ELR (cell line): Measurements from ENCODE around the gene UFSP2.

Source experiments
- DNase-seq: peaks from one replicate; pipeline ENCODE4 v3.0.0-alpha.2; 2015; ENCODE audit warnings: low read depth

Gene UFSP2

DNA sequence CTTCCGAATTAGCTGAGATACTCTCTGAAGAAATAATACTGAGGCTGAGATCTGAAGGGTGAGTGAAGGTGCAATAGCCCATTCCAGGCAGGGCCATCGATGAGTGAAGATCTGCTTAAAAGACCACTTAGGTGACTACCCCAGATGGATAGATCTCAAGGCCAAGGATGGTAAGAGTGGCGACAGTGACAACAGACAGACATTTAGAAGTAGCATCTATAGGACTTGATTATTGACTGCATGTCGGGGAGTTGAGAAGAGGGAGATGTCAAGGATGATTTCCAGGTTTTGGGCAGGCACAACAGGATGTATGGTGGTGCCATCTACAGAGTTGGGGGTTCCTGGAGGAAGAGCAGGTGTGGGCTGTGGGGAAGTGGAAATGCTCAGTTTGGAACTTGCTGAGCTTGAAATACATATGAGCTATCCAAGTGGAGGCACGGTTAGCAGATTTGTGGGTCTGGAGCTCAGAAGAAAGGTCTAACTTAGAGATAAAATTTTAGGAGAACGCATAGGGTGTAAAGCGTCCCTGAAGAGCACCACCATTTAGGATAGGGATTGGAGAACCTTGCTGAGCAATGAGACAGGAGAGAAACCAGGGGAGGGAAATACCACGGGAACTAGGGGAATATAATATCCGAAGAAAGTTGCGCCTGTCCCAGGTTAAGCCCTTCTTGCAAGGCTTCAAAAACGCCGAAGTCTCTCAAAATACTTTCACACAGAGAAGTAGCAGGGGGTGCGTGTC, 688 bp downstream of the UFSP2 start:
- no peak for DNase-seq

- no peak for DNase-seq
Observed at GRCh38 chr4:185421366-185422124, 4.2 kb downstream of the UFSP2 start.

DNA sequence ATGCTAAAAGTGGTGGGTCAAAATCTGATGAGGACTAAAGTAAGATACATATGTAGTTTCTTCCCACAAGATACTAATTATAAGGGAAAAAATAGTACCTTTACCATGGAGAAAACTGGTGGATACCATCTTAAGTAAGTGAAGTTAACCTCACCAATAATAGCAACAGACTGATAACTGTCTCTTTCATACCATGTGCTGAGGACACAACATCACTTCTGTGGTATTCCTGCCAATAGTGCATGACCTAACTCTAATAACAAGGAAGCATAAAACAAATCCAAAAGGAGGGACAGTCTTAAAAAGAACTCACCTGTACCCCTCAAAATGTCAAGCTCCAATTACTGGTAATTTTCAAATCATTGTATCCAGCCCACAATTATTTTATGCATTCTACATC, 8.8 kb downstream of the UFSP2 start:
- no peak for DNase-seq

GRCh38 chr4:185412412-185412811, 13.4 kb downstream of the UFSP2 start:
- DNase-seq, result peak; percentile 29

GRCh38 chr4:185411849-185412248, 13.9 kb downstream of the UFSP2 start:
- DNase-seq, result no peak

DNA sequence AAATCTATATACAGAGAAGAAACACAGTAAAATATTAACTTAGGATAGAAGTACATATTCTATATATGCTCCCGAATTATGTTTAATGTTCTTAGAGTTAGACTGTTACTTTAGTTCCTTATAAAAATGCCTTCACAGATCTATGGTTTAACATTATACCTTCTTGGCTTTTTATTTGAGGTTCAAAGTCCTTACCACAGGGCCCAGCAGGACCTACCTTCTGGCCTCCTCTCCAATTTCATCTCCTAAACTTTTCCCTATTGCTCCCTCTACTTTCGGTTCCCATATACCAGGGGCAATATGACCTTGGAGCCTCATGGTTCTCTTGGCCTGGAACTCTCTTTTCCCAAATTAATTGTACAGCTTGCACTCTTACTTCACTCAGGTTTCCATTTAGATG, 17.3 kb downstream of the UFSP2 start:
- DNase-seq, result no peak

GRCh38 chr4:185405296-185405999, 20.3 kb downstream of the UFSP2 start:
- DNase-seq, result no peak

DNA sequence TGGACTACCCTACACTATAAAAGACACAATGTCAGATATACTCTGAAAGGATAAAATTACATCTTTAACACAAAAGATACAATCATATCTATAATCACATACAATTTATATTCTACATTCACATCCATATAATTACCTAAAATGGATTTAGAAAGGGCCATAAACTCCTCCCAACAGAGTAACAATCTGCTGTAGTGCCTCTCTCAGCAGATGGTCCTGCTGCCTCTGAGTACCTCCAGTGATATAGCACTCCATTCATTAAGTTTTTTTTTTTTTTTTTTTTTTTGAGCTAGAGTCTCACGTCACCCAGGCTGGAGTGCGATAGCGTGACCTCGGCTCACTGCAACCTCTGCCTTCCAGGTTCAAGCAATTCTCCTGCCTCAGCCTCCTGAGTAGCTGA, 21.7 kb downstream of the UFSP2 start:
- no peak for DNase-seq

GRCh38 chr4:185399466-185399865, 26.3 kb downstream of the UFSP2 start:
- DNase-seq, result no peak

- DNase-seq, result no peak
Observed at GRCh38 chr4:185398618-185399017, 27.1 kb downstream of the UFSP2 start.

DNA sequence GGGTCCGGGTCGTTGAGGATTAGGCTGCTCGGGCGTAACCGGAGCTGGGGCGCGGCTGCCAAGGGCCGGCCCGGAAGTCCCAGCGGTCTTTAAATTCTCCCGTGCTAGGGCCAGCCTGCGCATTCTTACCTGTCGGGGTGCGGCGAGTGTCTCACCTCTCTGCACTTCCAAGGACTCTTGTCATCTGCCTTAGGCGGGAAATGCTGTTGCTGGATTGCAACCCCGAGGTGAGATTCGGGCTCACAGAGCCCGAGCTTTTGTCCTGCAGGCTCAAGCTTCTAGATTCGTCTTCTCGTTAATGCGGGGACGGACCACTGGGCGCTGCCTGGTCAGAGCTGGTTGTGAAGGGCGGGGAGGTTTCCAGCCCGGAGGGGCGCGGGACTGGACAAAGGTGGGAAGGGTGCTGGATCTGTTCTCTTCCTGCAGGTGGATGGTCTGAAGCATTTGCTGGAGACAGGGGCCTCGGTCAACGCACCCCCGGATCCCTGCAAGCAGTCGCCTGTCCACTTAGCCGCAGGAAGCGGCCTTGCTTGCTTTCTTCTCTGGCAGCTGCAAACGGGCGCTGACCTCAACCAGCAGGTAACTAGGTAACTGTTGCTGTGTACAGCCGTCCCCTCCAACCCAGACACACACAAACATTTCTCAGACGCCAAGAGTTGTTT, 28.9 kb downstream of the UFSP2 start, which contains the start of gene ANKRD37:
TSS of gene ANKRD37 (plus strand) at position 118 of the 662 bp plus-strand sequence. CDS start at position 201, 83 bp downstream.
- DNase-seq, result no peak

DNA sequence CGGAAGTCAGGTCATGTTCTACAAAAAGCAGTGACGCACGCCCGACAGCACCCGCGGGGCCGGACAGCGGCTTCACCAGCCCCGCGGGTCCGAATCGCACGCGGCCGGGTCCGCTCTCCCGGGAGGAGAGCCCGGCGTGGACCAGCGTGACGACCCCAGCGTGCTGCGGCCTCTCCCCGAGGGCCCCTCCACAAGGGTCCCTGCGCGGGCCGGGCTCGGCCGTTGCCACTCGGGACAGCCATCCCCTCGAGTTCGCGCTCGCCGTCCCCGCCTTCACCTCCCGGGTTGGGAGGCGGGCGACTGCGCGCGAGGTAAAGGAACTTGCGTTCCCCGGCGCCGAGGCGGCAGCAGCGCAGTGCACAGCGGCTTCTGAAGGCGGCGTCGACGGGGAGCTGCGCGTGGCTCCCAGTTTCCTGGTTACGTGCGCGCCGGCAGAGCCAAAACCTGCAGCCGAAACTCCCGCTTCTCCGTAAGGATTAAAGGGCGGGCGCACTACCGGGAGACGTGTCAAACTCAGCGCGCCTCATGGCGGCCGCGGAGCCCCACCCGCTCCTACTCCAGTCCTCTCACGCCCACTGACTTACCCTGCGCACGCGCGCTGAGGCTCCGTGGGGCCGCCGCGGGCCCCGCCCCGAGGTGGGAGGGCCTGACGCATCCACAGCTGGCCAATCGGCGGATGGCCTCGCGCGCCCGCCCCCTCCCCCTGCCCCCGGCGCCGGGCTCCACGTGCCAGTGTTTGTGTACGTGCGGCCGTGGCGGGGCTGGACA, 29.6 kb downstream of the UFSP2 start:
- DNase-seq, result peak; percentile 94

GRCh38 chr4:185395238-185395955, 30.4 kb downstream of the UFSP2 start, which contains the start of gene LRP2BP:
TSS of gene LRP2BP (minus strand) at chr4:185395924. CDS start at chr4:185378186, 17,738 bp downstream.
- DNase-seq, result peak; percentile 39

- DNase-seq, result peak; percentile 63
Observed at GRCh38 chr4:185394568-185395237, 31.1 kb downstream of the UFSP2 start.

- DNase-seq, result peak; percentile 61
Observed at GRCh38 chr4:185392156-185392555, 33.6 kb downstream of the UFSP2 start.

GRCh38 chr4:185390941-185391340, 34.8 kb downstream of the UFSP2 start:
- peak; percentile 43 for DNase-seq

DNA sequence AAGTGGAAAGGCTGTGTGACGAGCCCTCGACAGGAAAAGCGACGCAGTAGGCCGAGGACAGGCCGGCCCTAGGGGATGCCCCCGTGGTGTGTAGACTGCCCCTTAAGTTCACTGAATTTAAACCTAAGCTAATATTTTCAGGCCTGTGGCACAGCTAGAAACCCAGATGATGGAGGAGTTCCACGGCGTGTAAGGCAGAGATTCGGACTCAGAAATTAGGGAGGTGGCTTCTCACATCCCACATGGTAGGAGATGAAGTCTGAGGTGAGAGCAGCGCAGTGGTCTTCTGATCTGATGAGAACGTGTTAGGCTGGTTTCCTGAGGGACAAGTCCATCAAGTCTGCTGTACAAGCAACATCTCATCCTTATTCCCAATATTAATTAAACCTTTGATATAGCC, 37.8 kb downstream of the UFSP2 start:
- DNase-seq, result no peak

- DNase-seq, result no peak
Observed at GRCh38 chr4:185384930-185385331, 40.8 kb downstream of the UFSP2 start.

DNA sequence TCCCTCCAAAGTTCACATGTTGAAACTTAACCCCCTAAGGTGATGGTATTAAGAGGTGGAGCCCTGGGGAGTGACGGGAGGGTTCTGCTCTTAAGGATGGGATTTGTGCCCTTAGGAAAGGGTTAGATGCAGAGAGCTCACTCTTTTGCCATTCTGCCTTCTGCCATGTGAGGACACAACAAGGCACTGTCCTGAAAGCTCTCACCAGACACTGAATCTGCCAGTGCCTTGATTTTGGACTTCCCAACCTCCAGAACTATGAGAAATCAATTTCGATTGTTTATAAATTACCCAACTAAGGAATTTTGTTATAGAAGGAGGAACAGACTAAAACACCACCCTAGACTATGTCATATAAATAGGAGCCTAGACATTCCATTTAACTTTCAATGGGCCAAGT, 41.7 kb downstream of the UFSP2 start:
- DNase-seq, result no peak

DNA sequence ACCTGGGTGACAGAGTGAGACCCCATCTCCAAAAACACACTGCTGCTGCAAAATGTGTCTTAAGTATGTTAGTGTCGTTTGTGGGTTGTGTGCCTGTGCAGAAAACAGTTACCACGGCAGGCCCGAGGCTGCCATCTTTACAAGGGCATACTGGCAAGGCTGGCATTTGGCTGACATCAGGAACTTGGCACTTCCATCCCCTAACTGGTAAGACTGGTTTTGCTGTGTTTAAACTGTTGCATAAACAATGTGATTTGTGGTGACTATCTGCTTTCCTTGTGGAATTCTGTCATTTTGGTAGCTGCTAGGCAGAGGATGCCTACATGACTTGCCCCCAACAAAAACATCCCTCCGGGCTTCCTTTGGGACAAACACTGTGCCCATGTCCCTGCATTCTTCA, 42.3 kb downstream of the UFSP2 start:
- no peak for DNase-seq
